ENCODE measurements around the gene SLC2A3. TPM values are rescaled to one million over a fixed set of nuclear protein-coding genes. Genes with fewer than 3 reads are reported as not detected.

The SLC2A3 gene
- total and polyA plus RNA-seq, 8 donors, result 30.9 to 149 (median 36.0) TPM

DNA sequence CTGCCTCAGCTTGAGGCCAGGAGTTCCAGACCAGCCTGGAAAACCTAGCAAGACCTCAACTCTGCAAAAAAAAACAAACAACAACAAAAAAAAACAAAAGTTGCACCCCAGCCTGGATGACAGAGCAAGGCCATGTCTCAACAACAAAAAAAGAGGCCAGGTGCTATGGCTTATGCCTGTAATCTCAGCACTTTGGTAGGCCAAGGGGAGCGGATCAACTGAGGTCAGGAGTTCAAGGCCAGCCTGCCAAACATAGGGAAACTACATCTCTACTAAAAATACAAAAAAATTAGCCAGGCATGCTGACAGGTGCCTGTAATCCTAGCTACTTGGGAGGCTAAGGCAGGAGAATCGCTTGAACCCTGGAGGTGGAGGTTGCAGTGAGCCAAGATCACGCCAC lies 56.7 kb downstream of the SLC2A3 start:
- H3K27me3 ChIP-seq, result peaks cover 0 to 2% of the 10 kb centered on the region in 2 donors
- TF ChIP-seq, protein P1, sequence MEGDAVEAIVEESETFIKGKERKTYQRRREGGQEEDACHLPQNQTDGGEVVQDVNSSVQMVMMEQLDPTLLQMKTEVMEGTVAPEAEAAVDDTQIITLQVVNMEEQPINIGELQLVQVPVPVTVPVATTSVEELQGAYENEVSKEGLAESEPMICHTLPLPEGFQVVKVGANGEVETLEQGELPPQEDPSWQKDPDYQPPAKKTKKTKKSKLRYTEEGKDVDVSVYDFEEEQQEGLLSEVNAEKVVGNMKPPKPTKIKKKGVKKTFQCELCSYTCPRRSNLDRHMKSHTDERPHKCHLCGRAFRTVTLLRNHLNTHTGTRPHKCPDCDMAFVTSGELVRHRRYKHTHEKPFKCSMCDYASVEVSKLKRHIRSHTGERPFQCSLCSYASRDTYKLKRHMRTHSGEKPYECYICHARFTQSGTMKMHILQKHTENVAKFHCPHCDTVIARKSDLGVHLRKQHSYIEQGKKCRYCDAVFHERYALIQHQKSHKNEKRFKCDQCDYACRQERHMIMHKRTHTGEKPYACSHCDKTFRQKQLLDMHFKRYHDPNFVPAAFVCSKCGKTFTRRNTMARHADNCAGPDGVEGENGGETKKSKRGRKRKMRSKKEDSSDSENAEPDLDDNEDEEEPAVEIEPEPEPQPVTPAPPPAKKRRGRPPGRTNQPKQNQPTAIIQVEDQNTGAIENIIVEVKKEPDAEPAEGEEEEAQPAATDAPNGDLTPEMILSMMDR (IDR thresholded peaks at IDR 0.05), result no peak
- no peak overlapping the region for H3K4me3 ChIP-seq
- DNase-seq (no peak), ATAC-seq (no peak)
- no peaks in the 10 kb centered on the region for H3K36me3 ChIP-seq
- H3K27ac ChIP-seq, result no peak overlapping the region
- H3K4me1 ChIP-seq, result no peaks in the 10 kb centered on the region
- intact Hi-C loops (cut with DNase I), result no loop called here
- no peaks in the 10 kb centered on the region for H3K9me3 ChIP-seq

DNA sequence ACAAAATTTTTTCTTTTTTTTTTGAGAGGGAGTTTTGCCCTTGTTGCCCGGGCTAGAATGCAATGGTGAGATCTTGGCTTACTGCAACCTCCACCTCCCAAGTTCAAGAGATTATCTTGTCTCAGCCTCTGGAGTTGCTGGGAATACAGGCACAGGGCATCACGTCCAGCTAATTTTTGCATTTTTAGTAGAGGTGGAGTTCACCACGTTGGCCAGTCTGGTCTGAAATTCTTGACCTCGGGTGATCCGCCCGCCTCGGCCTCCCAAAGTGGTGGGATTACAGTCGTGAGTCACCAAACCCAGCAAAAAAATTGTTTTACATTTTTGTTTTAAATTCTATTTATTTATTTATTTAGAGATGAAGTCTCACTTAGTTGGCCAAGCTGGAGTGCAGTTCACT lies 58.6 kb downstream of the SLC2A3 start:
- H3K27me3 ChIP-seq, result peaks cover 11 to 20% of the 10 kb centered on the region in 2 donors
- DNase-seq (no peak), ATAC-seq (no peak)
- no peaks in the 10 kb centered on the region for H3K36me3 ChIP-seq
- H3K9me3 ChIP-seq, result no peaks in the 10 kb centered on the region
- H3K4me3 ChIP-seq, result no peak overlapping the region
- H3K4me1 ChIP-seq, result no peaks in the 10 kb centered on the region
- intact Hi-C loops (cut with DNase I), result no loop called here
- no peak overlapping the region for H3K27ac ChIP-seq
- TF ChIP-seq, protein P1 (IDR thresholded peaks at IDR 0.05), result no peak

DNA sequence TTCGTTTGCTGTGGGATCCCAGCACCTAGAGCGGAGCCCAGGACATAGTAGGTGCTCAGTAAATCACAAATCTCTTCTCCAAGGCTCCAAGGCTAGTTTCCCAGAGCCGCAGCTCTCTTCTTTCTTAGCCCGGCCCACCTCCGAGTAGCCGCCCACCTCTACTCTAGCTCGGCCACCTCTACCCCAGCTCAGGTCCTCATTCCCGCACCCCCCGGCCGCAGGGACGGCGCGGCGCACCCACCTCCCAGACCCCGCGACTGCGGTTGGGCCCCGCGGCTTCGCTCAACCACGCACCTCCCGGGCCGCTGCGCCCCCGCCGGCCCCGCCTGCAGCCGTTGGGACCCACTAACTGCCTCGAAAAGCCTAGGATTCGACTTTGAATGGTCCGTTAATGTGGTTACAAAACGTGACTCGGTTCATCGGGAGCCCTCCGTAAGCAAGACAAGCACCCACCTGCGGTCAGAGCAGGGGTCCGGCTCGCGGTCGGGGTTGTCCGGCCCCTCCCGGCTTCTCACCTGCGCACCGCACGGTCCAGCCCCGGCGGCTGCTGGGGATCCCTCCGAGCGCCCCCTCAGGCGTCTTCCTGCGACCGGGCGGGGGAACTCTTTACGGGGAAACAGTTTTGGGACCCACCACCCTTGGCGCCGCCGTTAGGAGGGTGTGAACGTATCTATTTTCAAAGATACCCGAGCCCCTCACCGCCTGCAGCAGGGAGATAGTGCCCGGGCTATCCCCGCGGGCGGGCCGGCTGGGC lies 63.2 kb downstream of the SLC2A3 start, which contains the start of gene SLC2A14:
SLC2A14 (minus strand) TSS at position 350 of the 754 bp plus-strand sequence. CDS start 3,035 bp downstream, outside the sequence.
- Histone ChIP-seq H3K27ac (no peak within 1 kb of the TSS), H3K36me3 (no peaks in the 10 kb centered on the region), H3K9me3 (no peaks in the 10 kb centered on the region), H3K27me3 (peaks cover 16 to 39% of the 10 kb centered on the region in 2 donors), H3K4me1 (no peaks in the 10 kb centered on the region), H3K4me3 (peak within 1 kb of the TSS; percentile 1 to 2)
- TF ChIP-seq, protein P1 (IDR thresholded peaks at IDR 0.05), result no peak
- ATAC-seq (no peak), DNase-seq (no peak)
- intact Hi-C loops (cut with DNase I), result no loop called here

DNA sequence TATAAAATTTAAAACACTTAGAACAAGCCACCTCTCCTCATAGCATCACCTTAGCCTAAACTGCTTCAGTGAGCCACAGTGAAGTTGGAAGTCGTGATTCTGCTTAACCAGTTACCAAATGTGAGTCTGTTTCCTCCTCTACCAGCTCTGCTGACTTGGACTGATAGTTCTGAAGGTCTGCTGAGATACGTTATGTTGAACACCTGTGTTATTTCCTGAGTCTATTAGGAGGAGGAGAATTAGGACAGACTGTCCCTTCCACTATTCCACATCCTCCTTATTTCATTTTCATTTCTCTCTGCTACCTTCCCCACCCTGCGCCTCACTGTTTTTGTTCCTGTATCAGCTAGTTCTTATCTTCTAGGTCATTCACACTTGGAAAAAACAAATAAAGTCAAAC lies 65.7 kb downstream of the SLC2A3 start:
- H3K27me3 ChIP-seq, result peaks cover 16 to 39% of the 10 kb centered on the region in 2 donors
- no peak overlapping the region for H3K27ac ChIP-seq
- DNase-seq (no peak), ATAC-seq (no peak)
- no peaks in the 10 kb centered on the region for H3K4me1 ChIP-seq
- no peaks in the 10 kb centered on the region for H3K9me3 ChIP-seq
- TF ChIP-seq, protein P1 (IDR thresholded peaks at IDR 0.05), result no peak
- no peaks in the 10 kb centered on the region for H3K36me3 ChIP-seq
- intact Hi-C loops (cut with DNase I), result no loop called here
- no peak overlapping the region for H3K4me3 ChIP-seq

Other genes with a start within 250 kb of the SLC2A3 start
- gene GDF3, start 240.4 kb downstream of the SLC2A3 start, total RNA-seq, result under 1 TPM in 1 of 2 donors, not detected in 1; 0.52 TPM
- gene GDF3, start 240.4 kb downstream of the SLC2A3 start, polyA plus RNA-seq (ENCODE audit: insufficient read length in 6 of 6), result not detected
- not detected for gene DPPA3, start 224.8 kb downstream of the SLC2A3 start, total RNA-seq
- not detected for gene DPPA3, start 224.8 kb downstream of the SLC2A3 start, polyA plus RNA-seq (ENCODE audit: insufficient read length in 6 of 6)
- not detected for gene CLEC4C, start 188.8 kb downstream of the SLC2A3 start, total RNA-seq
- under 1 TPM in 5 of 6 donors, not detected in 1; 0.15 to 0.37 (median 0.20) TPM for gene CLEC4C, start 188.8 kb downstream of the SLC2A3 start, polyA plus RNA-seq (ENCODE audit: insufficient read length in 6 of 6)
- not detected for gene NANOGNB, start 171.0 kb downstream of the SLC2A3 start, total RNA-seq
- not detected for gene NANOGNB, start 171.0 kb downstream of the SLC2A3 start, polyA plus RNA-seq (ENCODE audit: insufficient read length in 6 of 6)
- under 1 TPM; 0.06 to 0.21 TPM for gene NANOG, start 146.8 kb downstream of the SLC2A3 start, total RNA-seq
- gene NANOG, start 146.8 kb downstream of the SLC2A3 start, polyA plus RNA-seq (ENCODE audit: insufficient read length in 6 of 6), result under 1 TPM; 0.10 to 0.39 (median 0.23) TPM
- gene SLC2A14, start 63.3 kb downstream of the SLC2A3 start, total RNA-seq, result 1 to 10 TPM in 1 of 2 donors, under 1 TPM in 1; 0.10 to 2.5 TPM
- gene SLC2A14, start 63.3 kb downstream of the SLC2A3 start, polyA plus RNA-seq (ENCODE audit: insufficient read length in 6 of 6), result under 1 TPM; 0.37 to 0.94 (median 0.73) TPM
- gene FOXJ2, start 96.5 kb upstream of the SLC2A3 start, total RNA-seq, result 10 to 100 TPM; 15.9 to 20.0 TPM
- 10 to 100 TPM; 24.7 to 28.2 (median 26.1) TPM for gene FOXJ2, start 96.5 kb upstream of the SLC2A3 start, polyA plus RNA-seq (ENCODE audit: insufficient read length in 6 of 6)
- 10 to 100 TPM; 19.4 to 66.4 TPM for gene C3AR1, start 130.2 kb upstream of the SLC2A3 start, total RNA-seq
- gene C3AR1, start 130.2 kb upstream of the SLC2A3 start, polyA plus RNA-seq (ENCODE audit: insufficient read length in 6 of 6), result 1 to 10 TPM; 3.0 to 4.9 (median 4.4) TPM
- gene NECAP1, start 146.1 kb upstream of the SLC2A3 start, total RNA-seq, result 10 to 100 TPM; 33.1 to 43.4 TPM
- 10 to 100 TPM; 33.7 to 41.4 (median 38.2) TPM for gene NECAP1, start 146.1 kb upstream of the SLC2A3 start, polyA plus RNA-seq (ENCODE audit: insufficient read length in 6 of 6)
- gene CLEC4A, start 187.4 kb upstream of the SLC2A3 start, total RNA-seq, result 10 to 100 TPM in 1 of 2 donors, 1 to 10 TPM in 1; 6.5 to 21.1 TPM
- gene CLEC4A, start 187.4 kb upstream of the SLC2A3 start, polyA plus RNA-seq (ENCODE audit: insufficient read length in 6 of 6), result 1 to 10 TPM; 2.0 to 4.2 (median 2.7) TPM
- gene ZNF705A, start 220.8 kb upstream of the SLC2A3 start, total RNA-seq, result under 1 TPM in 1 of 2 donors, not detected in 1; 0.39 TPM
- gene ZNF705A, start 220.8 kb upstream of the SLC2A3 start, polyA plus RNA-seq (ENCODE audit: insufficient read length in 6 of 6), result under 1 TPM in 2 of 6 donors, not detected in 4; 0.06 TPM

All from left lung (tissue), 10 donors.